GM12891 (cell line): ENCODE measurements around the gene GRK1.

Experiments used
- POLR2A ChIP-seq: IDR thresholded peaks from 2 replicates; pipeline ENCODE4 v1.6.1; 2011; ENCODE audit warnings: low read depth, low read length, control low read depth
- POLR2AphosphoS5 ChIP-seq: IDR thresholded peaks from 2 replicates; pipeline ENCODE4 v1.6.1; 2011; ENCODE audit warnings: low read depth, low read length, control low read depth
- POU2F2 ChIP-seq: IDR thresholded peaks from 2 replicates; pipeline ENCODE4 v1.6.1; 2011; ENCODE audit warnings: low read depth, mild to moderate bottlenecking, control low read depth, low read length, moderate library complexity
- SPI1 ChIP-seq: IDR thresholded peaks from 2 replicates; pipeline ENCODE4 v1.6.1; 2011; ENCODE audit warnings: low read depth, low read length, control low read depth
- TAF1 ChIP-seq: IDR thresholded peaks from 2 replicates; pipeline ENCODE4 v1.6.1; 2011; ENCODE audit warnings: low read depth, low read length, control low read depth

GRCh38 chr13:113732176-113732960, 65.3 kb downstream of the GRK1 start:
- TF ChIP-seq TAF1 = no peak
- no peak for TF ChIP-seq POLR2A
- TF ChIP-seq SPI1 = no peak
- no peak for TF ChIP-seq POLR2AphosphoS5
- no peak for TF ChIP-seq POU2F2
